Astrocyte of the hippocampus (primary cell): Measurements from ENCODE around the gene ESYT2.

Experiments used
- DNase-seq: peaks from one replicate; pipeline ENCODE4 v3.0.0; 2011; ENCODE audit warnings: low read depth, low spot score

Gene ESYT2

GRCh38 chr7:158771213-158771834 lies 58.0 kb downstream of the ESYT2 start:
- DNase-seq: no peak

- DNase-seq: no peak
These were observed 61.6 kb downstream of the ESYT2 start for GRCh38 chr7:158767707-158768106.

GRCh38 chr7:158766570-158767281 lies 62.6 kb downstream of the ESYT2 start:
- DNase-seq: no peak

- DNase-seq: no peak
These were observed 64.3 kb downstream of the ESYT2 start for GRCh38 chr7:158765020-158765419.

- no peak for DNase-seq
These were observed 65.8 kb downstream of the ESYT2 start for GRCh38 chr7:158763454-158764033.

- DNase-seq: no peak
These were observed 67.4 kb downstream of the ESYT2 start for GRCh38 chr7:158761945-158762344.

- no peak for DNase-seq
These were observed 68.4 kb downstream of the ESYT2 start for GRCh38 chr7:158760936-158761335.

- DNase-seq: no peak
These were observed 68.9 kb downstream of the ESYT2 start for GRCh38 chr7:158760445-158760764.

GRCh38 chr7:158759749-158760444 lies 69.4 kb downstream of the ESYT2 start:
- DNase-seq: no peak

GRCh38 chr7:158759245-158759614 lies 70.1 kb downstream of the ESYT2 start:
- no peak for DNase-seq

- no peak for DNase-seq
These were observed 70.6 kb downstream of the ESYT2 start for GRCh38 chr7:158758586-158759244.

- DNase-seq: no peak
These were observed 71.8 kb downstream of the ESYT2 start for GRCh38 chr7:158757404-158757989.

GRCh38 chr7:158754746-158755444 lies 74.4 kb downstream of the ESYT2 start:
- no peak for DNase-seq

- DNase-seq: no peak
These were observed 75.4 kb downstream of the ESYT2 start for GRCh38 chr7:158753900-158754299.

GRCh38 chr7:158751751-158752150 lies 77.6 kb downstream of the ESYT2 start:
- DNase-seq: no peak

- no peak for DNase-seq
These were observed 78.1 kb downstream of the ESYT2 start for GRCh38 chr7:158751199-158751598.

- no peak for DNase-seq
These were observed 78.6 kb downstream of the ESYT2 start for GRCh38 chr7:158750702-158751101.

- DNase-seq: no peak
These were observed 79.9 kb downstream of the ESYT2 start for GRCh38 chr7:158749396-158749795.

- DNase-seq: no peak
These were observed 81.0 kb downstream of the ESYT2 start for GRCh38 chr7:158748335-158748734.

GRCh38 chr7:158747408-158747807 lies 81.9 kb downstream of the ESYT2 start:
- no peak for DNase-seq

- no peak for DNase-seq
These were observed 82.4 kb downstream of the ESYT2 start for GRCh38 chr7:158746957-158747356.
